Stimulated activated CD8-positive, alpha-beta memory T cell treated with anti-CD3 and anti-CD28 coated beads, Interleukin-15, amount 100 ng/mL, for 4 hours (primary cell): ENCODE measurements around the gene HRH1.
A peak's percentile ranks its signal among the peaks of the same experiment; 100 is the strongest.

Experiments used
- DNase-seq, 2 donors: peaks; one replicate each; pipeline ENCODE4 v3.0.0-alpha.2; 2020; ENCODE audit warnings: low read depth in 2 of 2

Gene HRH1

GRCh38 chr3:11282250-11283138, 128.2 kb downstream of the HRH1 start:
- no peak for DNase-seq

- DNase-seq, result no peak
Measured at GRCh38 chr3:11283139-11283475, 128.8 kb downstream of the HRH1 start.

- DNase-seq, result no peak
Measured at GRCh38 chr3:11284011-11284410, 129.7 kb downstream of the HRH1 start.

DNA sequence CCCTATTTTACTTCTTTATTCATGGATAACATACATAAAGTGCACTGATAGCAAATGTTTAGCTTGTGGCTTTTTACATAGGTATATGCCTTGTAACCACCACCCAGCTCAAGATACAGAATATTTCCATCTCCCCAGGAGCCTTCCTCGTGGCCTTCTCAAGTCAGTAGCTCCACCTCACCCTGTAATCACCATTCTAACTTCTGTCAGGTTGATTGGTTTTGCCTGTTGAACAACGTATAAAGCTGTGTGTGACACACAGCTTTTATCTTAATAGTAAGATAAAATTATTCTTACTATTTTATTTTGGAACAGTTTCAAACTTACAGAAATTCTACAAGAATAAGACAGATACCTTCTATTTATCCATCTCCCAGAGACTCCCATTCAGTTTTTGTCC, 131.2 kb downstream of the HRH1 start:
- DNase-seq, result no peak

- no peak for DNase-seq
Measured at GRCh38 chr3:11287404-11287803, 133.1 kb downstream of the HRH1 start.

DNA sequence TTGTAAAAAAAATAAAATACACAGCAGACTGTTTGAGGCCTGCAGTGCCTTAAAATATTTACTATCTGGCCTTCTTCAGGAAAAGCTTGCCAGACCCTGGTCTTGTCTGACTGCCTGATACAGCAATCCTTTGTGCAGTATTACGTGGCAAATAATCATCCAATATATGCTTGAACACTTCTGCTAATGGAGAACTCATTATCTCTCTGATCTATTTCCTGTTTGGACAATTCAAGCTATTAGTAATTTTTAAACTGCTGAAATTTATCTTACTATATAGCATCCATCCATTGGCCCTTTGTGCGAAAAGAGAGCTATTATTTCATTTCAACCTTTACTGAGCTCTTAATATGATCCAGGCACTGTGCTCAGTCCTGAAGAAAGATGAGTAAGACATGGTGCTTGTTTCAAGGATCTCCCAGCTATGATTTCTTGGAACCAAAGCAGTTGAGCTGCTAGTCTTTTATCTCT, 133.8 kb downstream of the HRH1 start:
- no peak for DNase-seq

- no peak for DNase-seq
Measured at GRCh38 chr3:11288786-11289637, 134.7 kb downstream of the HRH1 start.

DNA sequence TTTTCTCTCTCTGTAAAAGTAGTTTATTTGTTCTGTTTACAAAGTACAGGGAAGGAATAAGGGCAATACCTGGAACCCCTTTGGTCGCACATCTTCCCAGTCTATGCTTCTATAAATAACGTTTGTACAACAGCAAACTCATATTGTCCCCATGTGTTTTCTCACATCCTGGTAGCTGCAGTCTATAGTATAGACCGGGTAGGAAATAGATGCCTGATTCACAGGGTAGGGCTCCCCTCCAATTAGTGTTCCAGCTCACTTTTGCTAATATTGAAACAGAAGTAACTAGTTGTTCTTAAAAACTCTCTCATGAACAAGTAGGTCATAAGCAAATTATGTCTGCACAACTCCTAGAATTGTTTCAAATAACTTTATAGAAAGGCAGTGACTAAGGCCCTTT, 135.6 kb downstream of the HRH1 start:
- DNase-seq, result no peak

- DNase-seq, result no peak
Measured at GRCh38 chr3:11290743-11291680, 136.7 kb downstream of the HRH1 start.

- DNase-seq, result no peak
Measured at GRCh38 chr3:11291808-11292207, 137.5 kb downstream of the HRH1 start.

- no peak for DNase-seq
Measured at GRCh38 chr3:11297126-11297525, 142.8 kb downstream of the HRH1 start.

DNA sequence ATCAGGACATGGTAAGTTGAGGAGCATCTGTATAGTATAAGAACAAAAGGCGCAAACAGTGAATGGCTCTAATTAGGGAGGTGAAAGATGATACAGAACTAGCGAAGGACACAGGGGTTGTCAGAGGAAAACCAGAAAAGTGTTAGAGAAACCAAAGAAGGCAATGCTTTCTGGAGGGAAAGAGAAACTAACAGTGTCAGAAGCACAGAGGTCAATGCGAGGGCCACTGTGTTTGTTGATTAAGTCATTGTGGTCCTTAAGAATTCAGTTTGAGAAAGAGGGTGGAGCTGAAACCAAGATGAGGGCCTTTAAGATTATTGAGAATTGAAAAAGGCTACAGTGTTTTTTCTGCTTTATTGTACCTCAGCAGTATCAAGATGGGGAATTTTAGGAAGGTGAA, 146.7 kb downstream of the HRH1 start:
- DNase-seq, result no peak

GRCh38 chr3:11302444-11302843, 148.2 kb downstream of the HRH1 start:
- no peak for DNase-seq

- no peak for DNase-seq
Measured at GRCh38 chr3:11304175-11304574, 149.9 kb downstream of the HRH1 start.

GRCh38 chr3:11305509-11305908, 151.2 kb downstream of the HRH1 start:
- DNase-seq, result no peak

GRCh38 chr3:11306817-11307589, 152.7 kb downstream of the HRH1 start:
- DNase-seq, result peak in 1 of 2 donors; percentile 5

GRCh38 chr3:11307830-11308432, 153.6 kb downstream of the HRH1 start:
- no peak for DNase-seq

DNA sequence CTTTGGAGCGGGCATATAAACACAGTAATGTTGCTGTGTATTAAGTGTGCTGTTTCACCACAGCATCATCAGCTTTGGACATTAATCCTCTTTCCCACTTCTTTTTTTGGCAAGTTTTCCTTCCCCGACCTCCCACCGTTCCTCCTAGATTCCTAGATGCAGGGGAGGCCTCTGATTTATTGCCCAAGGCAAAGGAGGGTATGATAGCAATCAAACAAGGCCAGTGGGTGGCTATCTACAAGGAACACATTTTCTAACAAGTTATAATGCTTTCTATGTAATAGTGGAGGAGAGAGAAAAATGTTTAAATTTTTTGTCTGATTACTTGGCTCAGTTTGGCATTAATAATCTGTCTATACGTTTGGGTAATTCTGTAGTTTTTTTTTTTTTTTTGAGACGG, 156.0 kb downstream of the HRH1 start:
- no peak for DNase-seq

DNA sequence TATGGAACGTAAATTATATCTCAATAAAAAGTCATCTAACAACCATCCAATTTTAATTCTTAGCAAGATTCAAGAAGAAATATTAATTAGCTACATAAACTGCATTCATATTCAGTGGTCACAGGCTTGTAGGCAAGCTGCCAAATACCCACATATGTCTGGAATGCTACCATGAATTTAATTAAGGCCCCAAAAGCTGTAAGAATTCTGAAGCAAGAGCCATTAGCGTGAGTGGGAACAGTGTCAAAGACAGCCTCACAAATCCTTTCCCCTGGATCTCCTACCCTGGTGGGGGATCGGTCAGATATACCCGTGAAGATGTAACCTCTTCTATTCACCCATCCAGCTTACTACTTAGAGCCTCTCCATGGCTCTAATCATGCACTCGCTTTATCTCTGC, 157.9 kb downstream of the HRH1 start:
- no peak for DNase-seq
